GM19025 (cell line): ENCODE measurements around the gene RPS6KA2.
A peak's percentile ranks its signal among the peaks of the same experiment; 100 is the strongest.
"Not testable (repeated sequence)": the region's sequence is repeated elsewhere in the genome, so short reads cannot be mapped to it uniquely, and the experiment has no call there.

ENCODE experiments used
- ATAC-seq: cut with Tn5 transposase; IDR thresholded peaks from one replicate; pipeline ENCODE4 v1.9.1; 2021; ENCODE audit warnings: mild to moderate bottlenecking, low read depth, moderate library complexity; ENCODE audit not compliant: unreplicated experiment

The RPS6KA2 gene

DNA sequence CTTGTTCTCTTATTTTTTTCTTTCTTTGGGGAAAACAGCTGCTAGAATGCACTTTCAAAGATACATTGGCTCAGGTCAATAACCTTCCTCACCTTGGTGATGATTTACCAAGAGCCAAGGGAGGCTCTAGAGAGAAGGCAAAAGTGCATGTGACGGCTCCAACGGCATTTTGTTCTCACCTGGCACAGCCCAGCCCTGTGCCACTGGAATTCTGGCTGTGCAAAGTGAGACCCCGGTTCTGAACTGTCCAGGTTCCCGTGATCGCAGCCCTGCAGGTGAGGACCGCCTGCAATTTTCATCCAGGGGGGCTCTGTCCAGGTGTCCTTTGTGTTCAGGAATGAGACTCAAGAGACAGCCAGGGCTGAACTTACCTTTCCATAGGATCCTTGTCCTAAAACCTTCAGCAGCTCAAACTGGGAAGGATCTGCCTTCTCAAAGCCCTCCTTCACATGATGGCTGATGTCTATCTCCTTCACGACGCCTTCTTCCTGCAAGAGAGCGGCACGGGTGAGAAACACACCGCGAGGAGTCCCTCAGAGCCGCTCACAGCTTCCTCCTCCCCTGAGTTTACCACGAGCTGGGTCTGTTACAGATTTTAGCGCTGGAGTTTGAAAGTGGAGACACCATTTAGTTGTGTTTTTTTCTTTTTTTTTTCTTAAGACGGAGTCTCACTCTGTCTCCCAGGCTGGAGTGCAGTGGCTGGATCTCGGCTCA is 88.6 kb downstream of the RPS6KA2 start:
- no peak for ATAC-seq

DNA sequence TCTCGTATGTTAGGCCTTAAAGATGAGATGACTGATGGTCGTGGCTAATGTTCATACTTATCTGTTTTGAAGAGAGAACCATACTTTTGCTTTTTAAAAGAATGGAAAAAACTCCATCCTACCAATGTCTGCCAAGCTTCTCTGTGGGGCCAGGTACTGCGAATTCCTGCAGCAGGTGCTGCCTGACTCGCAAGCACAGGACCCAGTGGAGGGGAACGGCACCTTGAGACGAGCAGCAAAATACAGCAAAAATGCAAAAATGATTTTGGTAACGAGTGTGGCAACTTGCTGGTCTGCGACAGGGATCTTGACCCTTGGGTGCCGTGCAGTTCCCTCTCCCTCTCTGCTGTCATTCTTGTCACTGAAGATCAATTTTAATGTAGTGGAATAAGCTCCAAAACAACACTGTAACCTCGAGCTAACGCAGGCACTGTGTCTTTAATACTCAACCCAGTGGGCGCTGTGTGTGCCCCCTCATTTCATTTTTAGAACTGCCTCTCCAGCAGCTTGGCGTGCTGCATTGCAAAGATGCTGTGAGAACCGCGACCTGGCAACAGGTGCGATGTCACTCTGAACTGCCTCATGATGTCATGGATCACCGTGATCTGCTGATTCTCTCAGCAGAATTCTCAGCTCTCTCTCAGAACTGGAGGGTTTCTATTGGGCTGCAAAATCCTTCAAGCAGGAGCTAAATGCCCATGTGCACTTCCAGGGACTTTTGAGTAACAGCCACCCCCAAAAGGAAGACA is 92.2 kb downstream of the RPS6KA2 start:
- no peak for ATAC-seq

DNA sequence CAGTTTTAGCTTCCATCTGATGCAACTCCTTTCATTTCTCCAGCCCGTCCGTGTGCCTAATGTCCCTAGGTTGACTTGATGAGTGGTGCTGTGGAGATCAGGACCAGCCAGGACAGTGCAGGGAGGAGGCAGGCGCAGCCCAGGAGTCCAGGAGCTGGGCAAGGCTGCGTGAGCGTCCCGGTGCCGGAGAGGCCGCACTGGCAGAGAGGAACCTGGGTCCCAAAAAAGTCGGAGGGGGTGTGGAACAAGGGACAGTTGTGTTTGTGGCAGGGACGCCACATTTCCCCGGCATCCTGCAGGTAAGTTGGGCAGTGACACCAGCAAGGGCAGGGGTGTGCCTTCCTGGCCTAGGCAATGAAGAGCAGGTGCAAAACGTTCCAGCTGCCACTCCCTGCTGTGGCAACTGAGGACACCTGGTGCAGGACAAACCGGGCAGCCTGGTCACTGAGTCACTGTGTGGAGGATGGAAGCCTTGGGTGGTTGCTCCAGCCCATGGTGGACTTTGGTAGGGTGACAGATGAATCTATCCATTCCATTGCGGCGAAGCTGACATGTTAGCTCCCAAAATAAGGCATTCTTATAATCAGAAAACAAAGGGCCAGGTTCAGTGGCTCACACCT is 93.7 kb downstream of the RPS6KA2 start:
- ATAC-seq, result no peak

DNA sequence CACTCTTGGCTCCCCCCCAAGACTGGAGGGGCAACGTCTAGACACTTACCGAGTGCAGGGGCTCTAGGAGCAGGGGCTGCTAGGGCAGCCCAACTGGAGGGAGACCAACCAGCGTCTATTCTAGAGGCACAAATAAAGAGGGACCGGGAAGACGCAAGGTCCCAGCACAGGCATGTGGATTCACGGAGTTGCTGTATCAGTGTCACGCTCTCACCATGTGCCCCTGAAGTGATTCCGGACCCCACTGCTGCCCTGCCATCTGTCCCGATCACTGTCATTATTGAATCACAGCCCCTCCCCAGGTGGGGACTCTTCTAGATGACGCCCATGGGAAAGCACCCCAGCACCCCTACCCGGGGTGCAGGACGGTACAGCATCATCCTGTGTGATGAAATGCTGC is 94.7 kb downstream of the RPS6KA2 start:
- ATAC-seq, result no peak

DNA sequence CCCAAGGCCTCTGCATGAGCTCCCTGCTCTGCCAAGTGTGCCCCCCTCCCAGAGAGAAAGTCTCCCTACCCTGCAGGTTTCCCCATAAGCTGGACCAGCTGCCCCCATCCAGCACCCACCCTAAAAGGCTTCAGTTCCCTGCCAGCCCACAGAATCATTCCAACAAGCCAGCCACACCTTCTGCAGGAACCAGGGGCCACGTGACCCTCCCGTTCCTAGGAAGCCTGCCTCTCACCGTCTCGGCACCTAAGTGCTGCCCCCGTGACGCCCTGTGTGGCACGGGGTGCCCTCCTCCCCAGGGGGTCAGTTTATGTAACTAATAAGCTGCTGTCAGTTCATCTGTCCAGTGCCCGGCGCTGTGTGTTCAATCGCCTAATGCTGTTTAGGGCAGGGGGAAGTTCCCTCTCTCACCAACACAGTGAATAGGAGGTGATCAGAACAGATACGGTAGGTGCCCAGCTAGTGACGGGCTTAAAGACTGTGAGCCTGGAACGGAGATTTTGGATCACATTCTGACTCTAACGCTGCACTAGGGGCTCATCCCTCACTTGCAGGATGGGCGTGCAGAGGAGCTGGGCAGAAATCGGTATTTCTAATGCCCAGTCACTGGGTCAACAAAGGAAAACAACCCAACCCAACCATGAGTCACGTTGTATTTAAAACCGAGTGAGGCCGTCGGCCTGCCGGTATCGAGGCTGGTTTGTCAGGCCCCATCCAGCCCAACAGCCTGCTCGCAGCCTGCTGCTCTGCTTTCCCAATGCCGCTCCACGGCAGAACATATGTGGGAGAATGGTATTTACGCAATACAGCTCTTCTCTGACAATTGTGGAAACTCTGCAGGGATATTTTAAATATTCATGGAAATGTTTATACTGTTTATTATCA is 96.6 kb downstream of the RPS6KA2 start:
- ATAC-seq, result no peak

DNA sequence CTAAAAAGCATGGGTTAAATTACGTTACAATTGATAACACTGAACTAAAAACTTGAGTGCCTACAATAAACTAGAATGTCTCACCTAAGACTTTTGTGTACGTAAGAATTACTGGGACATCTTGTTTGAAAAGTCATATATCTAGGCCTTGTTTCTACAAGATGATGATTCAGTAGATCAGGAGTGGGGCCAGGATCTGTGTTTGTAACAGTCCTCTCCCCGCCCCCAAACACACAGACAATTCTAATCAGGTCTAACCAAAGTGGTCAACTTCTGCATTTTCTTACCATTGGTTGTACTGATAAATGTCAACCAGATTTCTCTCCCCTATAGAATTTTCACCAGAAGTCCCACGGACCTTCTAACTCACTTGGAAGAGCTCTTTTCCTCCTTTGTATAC is 97.5 kb downstream of the RPS6KA2 start:
- no peak for ATAC-seq

DNA sequence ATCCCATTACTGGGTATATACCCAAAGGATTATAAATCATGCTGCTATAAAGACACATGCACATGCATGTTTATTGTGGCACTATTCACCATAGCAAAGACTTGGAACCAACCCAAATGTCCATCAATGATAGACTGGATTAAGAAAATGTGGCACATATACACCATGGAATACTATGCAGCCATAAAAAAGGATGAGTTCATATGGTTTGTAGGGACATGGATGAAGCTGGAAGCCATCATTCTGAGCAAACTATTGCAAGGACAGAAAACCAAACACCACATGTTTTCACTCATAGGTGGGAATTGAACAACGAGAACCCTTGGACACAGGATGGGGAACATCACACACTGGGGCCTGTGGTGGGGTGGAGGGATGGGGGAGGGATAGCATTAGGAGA is 98.0 kb downstream of the RPS6KA2 start:
- ATAC-seq, result not testable (repeated sequence)

DNA sequence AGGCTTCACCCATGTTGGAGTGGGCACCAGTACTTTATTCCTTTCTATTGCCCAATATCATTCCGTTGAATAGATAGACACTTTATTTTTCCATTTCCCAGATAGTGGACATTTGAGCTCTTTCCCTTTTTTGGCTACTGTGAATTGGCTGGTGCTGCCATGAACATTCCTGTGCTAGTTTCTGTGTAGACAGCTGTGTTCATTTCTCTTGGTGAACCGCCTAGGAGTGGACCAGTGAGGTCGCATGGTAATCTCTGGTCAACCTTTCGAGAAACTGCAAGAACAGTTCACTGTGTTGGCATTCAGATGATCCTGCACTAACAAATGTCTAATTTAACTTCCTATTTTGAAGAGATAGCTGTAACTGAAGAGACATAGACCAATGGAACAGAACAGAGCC is 99.2 kb downstream of the RPS6KA2 start:
- no peak for ATAC-seq

DNA sequence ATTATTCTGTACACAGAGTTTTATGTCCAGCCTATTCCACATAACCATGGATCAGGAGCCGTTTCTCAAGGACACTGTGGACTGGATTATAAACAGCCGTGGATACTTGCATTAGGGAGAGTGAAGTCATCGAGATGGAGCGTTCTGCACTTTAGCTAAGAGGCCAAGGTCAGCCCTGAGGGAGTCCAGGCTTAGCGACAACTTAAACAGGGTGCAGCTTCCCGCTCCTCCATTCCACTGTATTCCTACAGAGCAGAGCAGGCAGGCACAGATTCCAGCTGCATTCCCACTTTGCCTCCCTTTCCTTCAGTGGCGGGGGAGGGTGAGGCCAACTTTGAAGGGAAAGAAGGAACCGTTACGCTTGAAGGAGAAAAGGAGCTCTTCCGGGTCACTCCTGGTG is 100.1 kb downstream of the RPS6KA2 start:
- ATAC-seq, result no peak

DNA sequence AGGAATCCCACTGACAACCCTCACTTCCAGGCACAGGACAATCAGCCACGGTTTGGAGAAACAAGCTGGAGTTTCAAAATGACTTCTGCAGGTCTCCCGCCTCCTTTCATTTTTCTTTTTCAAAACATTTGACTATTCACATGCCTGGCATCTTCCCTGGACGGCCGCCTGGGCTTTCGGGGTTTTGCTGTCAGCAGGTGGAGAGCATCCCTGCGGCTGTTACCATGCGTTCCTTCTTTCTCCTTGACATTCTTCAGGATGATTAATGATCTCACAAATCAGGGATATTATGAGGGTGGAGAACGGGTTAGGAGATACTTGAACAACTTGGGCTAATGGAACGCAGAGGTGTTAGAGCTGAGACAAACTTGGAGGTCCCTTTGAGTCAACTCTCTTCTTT is 101.5 kb downstream of the RPS6KA2 start:
- ATAC-seq, result no peak

DNA sequence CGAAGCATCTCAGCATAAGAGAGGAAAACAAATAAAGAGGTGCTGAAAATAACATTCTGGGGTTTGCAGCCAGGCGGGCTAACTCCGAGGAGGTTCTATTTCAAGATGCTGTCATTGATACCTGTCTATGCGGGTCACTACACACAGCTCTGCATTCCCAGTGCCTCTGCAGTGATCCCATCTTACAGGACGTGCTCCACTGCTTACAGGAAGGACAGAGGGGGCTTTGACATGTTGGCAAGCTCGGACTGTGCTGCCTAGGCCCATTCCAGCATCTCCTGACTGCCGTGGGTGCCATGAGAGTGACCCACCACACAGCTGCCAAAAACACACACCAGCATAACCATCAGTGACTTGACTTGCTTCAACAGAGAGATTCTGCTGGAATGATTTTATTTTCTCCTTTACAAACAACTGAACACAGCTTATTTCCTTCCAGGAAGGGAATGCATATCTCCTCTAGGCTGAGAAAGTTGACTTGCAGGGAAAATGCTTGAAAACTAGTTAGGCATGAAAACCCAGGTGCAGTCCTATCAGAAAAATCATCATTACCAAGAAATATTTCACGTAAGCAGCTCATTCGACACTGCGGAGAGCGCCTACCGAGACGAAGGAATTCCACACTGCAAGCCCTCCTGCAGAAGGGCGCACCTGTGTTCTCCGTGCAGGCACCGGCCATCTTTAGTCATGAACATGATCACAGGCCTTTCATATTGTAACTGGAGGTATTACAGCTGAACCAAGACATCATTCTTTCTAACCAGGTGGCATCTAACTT is 103.1 kb downstream of the RPS6KA2 start:
- ATAC-seq, result no peak

DNA sequence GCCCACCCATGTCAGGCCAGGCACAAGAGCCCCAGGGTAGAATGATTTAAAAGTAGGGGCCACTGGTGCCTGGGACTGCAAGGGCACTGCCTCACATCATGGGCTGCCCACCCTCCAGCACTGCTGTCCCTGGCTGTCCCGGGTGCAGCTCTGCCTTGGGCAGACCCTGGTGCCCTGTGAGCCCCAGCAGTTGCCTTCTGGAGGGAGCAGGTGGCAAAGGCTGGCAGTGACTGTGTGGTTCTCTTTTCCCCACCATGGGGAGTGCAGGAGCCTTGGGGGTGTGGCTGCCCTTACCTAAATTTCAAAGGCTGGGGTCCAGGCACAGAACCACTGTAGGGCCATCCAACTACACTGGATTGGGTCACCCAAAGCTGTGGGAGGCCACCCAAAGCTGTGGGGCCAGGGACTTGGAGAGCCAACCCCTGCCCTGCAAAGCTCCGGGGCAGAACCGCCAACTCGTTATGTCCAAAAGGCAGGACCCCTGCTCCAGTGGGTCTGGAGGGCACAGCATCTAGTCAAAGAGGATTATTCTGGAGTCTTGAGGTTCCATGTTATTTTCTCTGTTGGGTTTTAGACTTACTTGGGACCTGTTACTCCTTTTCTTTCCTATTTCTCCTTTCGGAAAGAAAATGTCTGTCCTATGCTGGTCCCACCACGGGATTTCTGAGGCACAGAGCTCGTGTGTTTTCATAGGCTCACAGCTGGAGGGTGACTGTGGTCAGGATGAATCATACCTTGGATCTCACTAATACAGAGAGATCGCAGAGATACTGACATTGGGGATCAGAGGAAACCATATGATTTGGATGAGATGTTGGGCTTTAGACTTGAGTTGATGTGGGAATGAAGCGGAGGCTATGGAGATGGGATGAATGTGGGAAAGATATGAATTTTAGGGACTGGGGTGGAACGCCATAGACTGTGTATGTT is 105.9 kb downstream of the RPS6KA2 start:
- no peak for ATAC-seq

DNA sequence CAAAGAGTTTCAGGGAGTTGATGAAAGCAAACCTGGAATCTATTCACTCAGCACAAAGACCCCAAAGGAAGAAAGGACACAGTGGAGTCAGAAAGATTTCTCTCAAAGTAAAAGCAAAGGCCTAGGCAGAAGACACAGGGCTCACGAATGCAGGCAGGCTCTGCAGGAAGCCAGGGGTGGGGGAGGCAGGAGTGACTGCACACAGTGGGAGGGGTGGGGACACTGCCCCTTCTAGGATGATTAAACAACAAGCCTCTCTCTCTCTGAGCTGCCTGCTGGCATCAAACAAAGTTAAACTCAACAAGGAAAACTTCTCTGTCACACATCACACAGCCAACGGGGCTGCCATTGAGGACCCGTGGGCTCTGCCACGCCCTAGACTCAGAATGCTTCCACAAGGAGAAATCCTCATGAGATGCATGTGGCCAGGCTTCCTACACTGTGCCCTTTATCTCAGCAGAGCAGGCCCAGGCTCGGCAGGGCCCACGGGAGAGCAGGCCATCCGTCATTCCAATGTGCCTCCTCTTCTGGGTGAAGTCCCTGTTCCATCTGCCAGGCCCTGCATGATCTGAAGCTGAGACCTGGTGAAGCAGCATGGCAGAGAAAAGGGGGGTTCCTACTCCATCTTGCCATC is 110.7 kb downstream of the RPS6KA2 start:
- ATAC-seq, result no peak

DNA sequence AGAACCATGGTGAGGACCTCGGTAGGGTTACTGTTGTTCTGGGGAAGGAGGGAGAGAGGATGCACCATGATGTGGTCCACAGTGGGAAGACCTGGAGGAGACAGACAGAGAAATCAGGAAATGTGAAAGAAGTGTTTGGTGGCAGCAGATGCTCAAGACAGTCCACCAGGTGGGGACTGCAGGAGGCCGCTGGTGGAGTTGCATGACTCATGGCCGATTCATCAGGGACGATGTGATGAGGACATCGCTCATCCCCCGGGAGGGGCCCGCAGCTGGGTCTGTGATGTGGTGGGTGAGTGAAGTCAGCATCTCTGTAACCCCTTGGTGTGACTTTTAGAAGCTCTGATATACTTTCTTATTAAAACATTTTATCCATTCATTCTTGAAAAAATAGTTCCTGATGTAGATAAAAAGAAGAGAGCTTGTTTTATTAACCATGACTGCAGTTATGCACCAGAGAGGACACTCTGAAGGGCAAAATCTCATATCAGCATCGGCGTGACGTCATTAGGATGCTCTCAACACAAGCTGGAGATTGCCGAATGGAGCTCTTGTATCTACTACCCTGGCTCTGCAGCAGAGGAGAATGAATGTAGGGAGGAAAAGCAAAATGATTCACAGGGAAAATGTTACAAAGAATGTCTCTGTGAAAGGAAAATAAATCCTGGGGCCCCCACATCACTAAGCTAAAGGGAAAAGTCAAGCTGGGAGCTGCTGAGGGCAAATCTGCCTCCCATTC is 111.8 kb downstream of the RPS6KA2 start:
- ATAC-seq, result no peak

DNA sequence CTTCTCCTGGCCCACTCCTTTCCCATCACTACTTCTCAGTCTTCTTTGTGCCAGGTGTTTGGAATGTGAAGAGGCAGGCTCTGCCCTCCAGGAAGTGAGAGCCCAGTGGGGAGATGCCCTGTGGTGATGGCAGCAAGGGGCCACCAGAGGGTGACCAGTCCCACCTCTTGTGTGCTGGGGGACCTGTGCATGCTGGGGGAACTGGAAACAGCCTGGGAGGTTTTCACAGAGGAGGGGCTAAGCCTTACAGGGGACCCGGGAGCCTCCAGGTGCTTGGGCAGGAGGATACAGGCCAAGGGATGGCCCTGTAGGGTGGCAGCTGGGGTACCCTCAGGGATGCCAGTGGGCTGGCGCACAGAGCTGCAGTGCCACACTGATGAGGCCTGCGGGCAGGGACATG is 112.9 kb downstream of the RPS6KA2 start:
- ATAC-seq, result no peak

DNA sequence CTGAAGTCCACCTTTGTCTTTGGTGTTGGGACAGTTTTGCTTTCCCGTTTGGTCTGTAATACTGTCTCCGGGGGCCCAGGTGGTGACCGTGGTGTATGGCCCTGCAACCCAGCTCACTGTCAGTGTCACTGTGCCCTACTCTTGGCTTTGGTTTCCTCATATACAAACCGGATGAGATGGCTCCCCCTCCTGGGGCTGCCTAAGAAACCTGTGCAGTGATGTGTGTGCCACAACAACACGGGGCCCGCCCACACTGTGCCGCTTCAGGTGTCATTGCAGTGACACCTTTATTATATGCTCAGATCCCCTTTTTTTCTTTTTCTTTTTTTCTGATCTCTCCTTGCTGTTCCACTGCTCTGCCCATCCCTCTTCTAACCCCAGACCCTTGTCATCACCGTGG is 114.5 kb downstream of the RPS6KA2 start:
- peak; percentile 79 for ATAC-seq

DNA sequence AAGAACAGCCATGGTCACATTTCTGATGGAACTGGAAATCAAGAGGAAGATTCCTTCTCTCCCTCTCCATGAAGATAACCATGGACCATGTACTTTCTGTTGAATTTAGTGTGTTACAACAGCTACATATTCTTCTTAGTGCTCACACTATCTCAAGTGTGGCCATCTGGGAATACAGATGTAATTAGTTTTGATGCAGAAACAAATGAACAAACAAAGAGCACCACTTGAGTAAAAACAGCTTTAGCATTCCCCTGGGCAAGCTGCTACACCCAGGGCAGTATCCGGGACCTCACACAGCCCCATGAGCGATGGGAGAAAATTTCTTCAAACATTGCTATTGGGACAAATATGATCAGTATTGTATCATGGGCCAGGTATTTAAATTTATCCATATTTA is 115.7 kb downstream of the RPS6KA2 start:
- no peak for ATAC-seq

DNA sequence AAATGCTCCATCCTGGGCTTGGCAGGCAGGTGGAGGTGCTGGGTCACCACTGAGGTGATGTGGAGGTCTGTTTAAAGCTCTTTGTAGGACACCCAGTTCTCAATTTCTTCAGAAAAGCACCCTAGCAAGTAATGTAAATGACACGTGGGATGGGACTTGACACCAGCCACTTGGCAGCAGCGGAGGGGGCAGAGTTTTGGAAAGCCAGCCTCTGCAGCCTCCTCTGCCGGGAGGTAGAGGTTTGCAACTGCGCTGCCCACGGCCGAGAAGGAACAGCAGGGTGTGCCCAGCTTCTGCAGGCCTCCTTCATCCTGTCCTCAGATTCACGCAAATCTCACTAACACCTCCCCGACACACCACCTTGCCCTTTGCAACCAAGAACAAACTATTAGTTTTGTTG is 117.9 kb downstream of the RPS6KA2 start:
- no peak for ATAC-seq
